Duodenal mucosa (tissue), 2 donors: ENCODE data around the gene PRR4.

Experiments used
- H3K27ac ChIP-seq: one replicate; pipeline ENCODE4 v1.7.0; 2013; ENCODE audit warnings: low read depth, low read length
- H3K27me3 ChIP-seq, 2 donors: one replicate each; pipeline ENCODE4 v1.7.0; 2013; ENCODE audit warnings: low read length in 2 of 2, control low read depth in 1 of 2; ENCODE audit not compliant: insufficient read depth in 2 of 2, control insufficient read depth in 1 of 2
- H3K36me3 ChIP-seq, 2 donors: one replicate each; pipeline ENCODE4 v1.7.0; 2013; ENCODE audit warnings: low read length in 2 of 2, control low read depth in 1 of 2; ENCODE audit not compliant: insufficient read depth in 2 of 2, control insufficient read depth in 1 of 2
- H3K4me1 ChIP-seq, 2 donors: one replicate each; pipeline ENCODE4 v1.7.0; 2013; ENCODE audit warnings: low read length in 2 of 2, control low read depth in 1 of 2; ENCODE audit not compliant: insufficient read depth in 2 of 2, control insufficient read depth in 1 of 2
- H3K4me3 ChIP-seq, 2 donors: one replicate each; pipeline ENCODE4 v1.7.0; 2013; ENCODE audit warnings: low read length in 2 of 2, low read depth in 1 of 2
- H3K9ac ChIP-seq, 2 donors: one replicate each; pipeline ENCODE4 v1.7.0; 2013; ENCODE audit warnings: low read length in 2 of 2, low read depth in 1 of 2
- H3K9me3 ChIP-seq, 2 donors: one replicate each; pipeline ENCODE4 v1.7.0; 2013; ENCODE audit warnings: low read length in 2 of 2, control low read depth in 1 of 2; ENCODE audit not compliant: control insufficient read depth in 1 of 2

PRR4 gene

GRCh38 chr12:10849425-10849878 lies at the start of gene PRR4:
Gene PRR4, minus strand, starts transcription at chr12:10849475. Its CDS starts 38 bp downstream, at chr12:10849437.
- Histone ChIP-seq H3K9ac (no peak within 1 kb of the TSS), H3K4me1 (no peaks in the 10 kb centered on the region), H3K4me3 (no peak within 1 kb of the TSS), H3K27ac (no peak within 1 kb of the TSS), H3K27me3 (no peaks in the 10 kb centered on the region), H3K9me3 (no peaks in the 10 kb centered on the region), H3K36me3 (peaks cover 0 to 4% of the 10 kb centered on the region in 2 donors)

GRCh38 chr12:10896854-10897253 lies 47.6 kb upstream of the PRR4 start:
- H3K4me3 ChIP-seq = no peak overlapping the region
- peaks cover 0 to 2% of the 10 kb centered on the region in 2 donors for H3K9me3 ChIP-seq
- no peak overlapping the region for H3K27ac ChIP-seq
- H3K9ac ChIP-seq = no peak overlapping the region
- no peaks in the 10 kb centered on the region for H3K27me3 ChIP-seq
- H3K36me3 ChIP-seq = no peaks in the 10 kb centered on the region
- peaks cover 0 to 5% of the 10 kb centered on the region in 2 donors for H3K4me1 ChIP-seq

- Histone ChIP-seq H3K9ac (no peak overlapping the region), H3K4me1 (peaks cover 0 to 8% of the 10 kb centered on the region in 2 donors), H3K4me3 (no peak overlapping the region), H3K36me3 (no peaks in the 10 kb centered on the region), H3K9me3 (no peaks in the 10 kb centered on the region), H3K27me3 (no peaks in the 10 kb centered on the region), H3K27ac (no peak overlapping the region)
These were observed 42.7 kb upstream of the PRR4 start for GRCh38 chr12:10891937-10892336.

DNA sequence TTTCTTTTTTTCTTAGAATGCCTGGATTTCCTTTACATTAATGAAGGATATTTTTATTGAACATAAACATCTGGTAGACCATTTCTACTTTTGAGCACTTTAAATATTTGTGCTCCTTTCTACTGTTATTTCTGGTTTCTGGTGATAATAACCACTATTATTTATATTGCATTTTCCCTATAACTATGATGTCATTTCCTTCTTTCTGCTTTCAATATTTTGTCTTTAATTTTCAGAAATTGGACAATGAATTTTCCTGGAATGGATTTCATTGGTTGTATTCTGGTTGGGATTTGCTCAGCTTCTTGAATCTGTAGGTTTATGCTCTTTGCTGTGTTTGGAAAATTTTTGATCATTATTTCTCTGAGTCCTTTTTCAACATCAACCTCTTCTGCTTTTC lies 40.0 kb upstream of the PRR4 start:
- Histone ChIP-seq H3K4me1 (peaks cover 0 to 8% of the 10 kb centered on the region in 2 donors), H3K27me3 (no peaks in the 10 kb centered on the region), H3K9me3 (no peaks in the 10 kb centered on the region), H3K27ac (no peak overlapping the region), H3K36me3 (no peaks in the 10 kb centered on the region), H3K4me3 (no peak overlapping the region), H3K9ac (no peak overlapping the region)

- Histone ChIP-seq H3K4me3 (no peak within 1 kb of the TSS), H3K9ac (no peak within 1 kb of the TSS), H3K36me3 (no peaks in the 10 kb centered on the region), H3K27ac (no peak within 1 kb of the TSS), H3K27me3 (no peaks in the 10 kb centered on the region), H3K9me3 (no peaks in the 10 kb centered on the region), H3K4me1 (no peaks in the 10 kb centered on the region)
These were observed 34.9 kb upstream of the PRR4 start, which contains the start of gene PRH1 for GRCh38 chr12:10884086-10884725. Gene PRH1, minus strand, starts transcription at chr12:10884255. Its CDS starts 38 bp downstream, at chr12:10884217.

- Histone ChIP-seq H3K9me3 (no peaks in the 10 kb centered on the region), H3K36me3 (peaks cover 0 to 10% of the 10 kb centered on the region in 2 donors), H3K4me3 (no peak overlapping the region), H3K27ac (no peak overlapping the region), H3K27me3 (no peaks in the 10 kb centered on the region), H3K4me1 (no peaks in the 10 kb centered on the region), H3K9ac (no peak overlapping the region)
These were observed 24.1 kb upstream of the PRR4 start for GRCh38 chr12:10873378-10873777.

GRCh38 chr12:10867381-10867780 lies 18.1 kb upstream of the PRR4 start:
- Histone ChIP-seq H3K36me3 (no peaks in the 10 kb centered on the region), H3K4me1 (no peaks in the 10 kb centered on the region), H3K9me3 (peaks cover 0 to 4% of the 10 kb centered on the region in 2 donors), H3K4me3 (no peak overlapping the region), H3K9ac (no peak overlapping the region), H3K27ac (no peak overlapping the region), H3K27me3 (no peaks in the 10 kb centered on the region)

GRCh38 chr12:10863512-10864218 lies 14.4 kb upstream of the PRR4 start:
- Histone ChIP-seq H3K27ac (no peak overlapping the region), H3K9me3 (peaks cover 3 to 5% of the 10 kb centered on the region in 2 donors), H3K27me3 (no peaks in the 10 kb centered on the region), H3K4me1 (no peaks in the 10 kb centered on the region), H3K36me3 (peaks cover 0 to 2% of the 10 kb centered on the region in 2 donors), H3K4me3 (no peak overlapping the region), H3K9ac (no peak overlapping the region)

DNA sequence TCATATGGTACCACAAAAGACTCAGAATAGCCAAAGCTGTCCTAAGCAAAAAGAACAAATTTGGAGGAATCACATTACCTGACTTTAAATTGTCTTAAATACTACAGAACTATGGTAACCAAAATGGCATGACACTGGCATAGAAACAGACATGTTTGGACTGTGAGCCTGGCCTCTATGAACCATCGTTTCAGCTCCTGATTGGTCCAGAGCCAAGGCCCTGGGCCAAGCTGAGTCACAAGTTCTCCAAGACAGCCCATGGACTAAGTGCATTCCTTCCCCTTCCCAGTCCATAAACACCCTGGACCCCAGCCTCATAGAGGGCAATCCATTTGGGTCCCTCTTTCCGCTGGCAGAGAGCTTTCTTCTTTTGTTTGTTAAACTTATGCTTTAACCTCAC lies 12.1 kb upstream of the PRR4 start:
- H3K9ac ChIP-seq = no peak overlapping the region
- H3K4me3 ChIP-seq = no peak overlapping the region
- H3K27ac ChIP-seq = no peak overlapping the region
- no peaks in the 10 kb centered on the region for H3K27me3 ChIP-seq
- H3K9me3 ChIP-seq = peaks cover 6 to 11% of the 10 kb centered on the region in 2 donors
- H3K4me1 ChIP-seq = no peaks in the 10 kb centered on the region
- peaks cover 0 to 6% of the 10 kb centered on the region in 2 donors for H3K36me3 ChIP-seq

GRCh38 chr12:10855807-10856206 lies 6.5 kb upstream of the PRR4 start:
- Histone ChIP-seq H3K4me3 (no peak overlapping the region), H3K4me1 (no peaks in the 10 kb centered on the region), H3K27ac (no peak overlapping the region), H3K27me3 (no peaks in the 10 kb centered on the region), H3K9ac (no peak overlapping the region), H3K36me3 (peaks cover 0 to 11% of the 10 kb centered on the region in 2 donors), H3K9me3 (peaks cover 8 to 16% of the 10 kb centered on the region in 2 donors)
